CD14-positive monocyte (primary cell): ENCODE results near the gene CCDC122. TPM values are rescaled to one million over a fixed set of nuclear protein-coding genes. Genes with fewer than 3 reads are reported as not detected.

Experiments used
- DNase-seq, 3 donors: peaks; one replicate each; pipeline ENCODE4 v3.0.0-alpha.2; 2011 to 2022
- H2AFZ ChIP-seq: 2 replicates; pipeline ENCODE4 v1.6.0; 2012; ENCODE audit warnings: mild to moderate bottlenecking, low read depth, low read length, inconsistent platforms; ENCODE audit not compliant: insufficient read depth, poor library complexity, severe bottlenecking
- H3K27ac ChIP-seq, 2 donors: 1 replicate in 1 of 2; 2 replicates in 1 of 2; pipeline ENCODE4 v1.5.1; 2012 to 2013; ENCODE audit warnings: low read length in 2 of 2, control low read depth in 1 of 2, inconsistent platforms in 1 of 2, low read depth in 1 of 2, mild to moderate bottlenecking in 1 of 2
- H3K27me3 ChIP-seq, 2 donors: one replicate each; pipeline versions ENCODE4 v1.6.0 to v1.6.1; 2011 to 2013; ENCODE audit warnings: low read length in 2 of 2; ENCODE audit not compliant: control insufficient read depth in 2 of 2, insufficient read depth in 2 of 2
- H3K36me3 ChIP-seq, 2 donors: replicated peaks in 1 of 2; 1 replicate in 1 of 2; 2 replicates in 1 of 2; pipeline versions ENCODE4 v1.5.1 to v1.6.1; 2012 to 2013; ENCODE audit warnings: low read length in 2 of 2, control low read depth in 1 of 2, inconsistent platforms in 1 of 2, mild to moderate bottlenecking in 1 of 2; ENCODE audit not compliant: insufficient read depth in 2 of 2, control insufficient read depth in 1 of 2
- H3K4me1 ChIP-seq, 2 donors: 1 replicate in 1 of 2; 2 replicates in 1 of 2; pipeline versions ENCODE4 v1.5.1 to v1.6.1; 2012 to 2013; ENCODE audit warnings: low read length in 2 of 2, control low read depth in 1 of 2, inconsistent platforms in 1 of 2, mild to moderate bottlenecking in 1 of 2, moderate library complexity in 1 of 2; ENCODE audit not compliant: insufficient read depth in 2 of 2, control insufficient read depth in 1 of 2
- H3K4me2 ChIP-seq: replicated peaks from 2 replicates; pipeline ENCODE3; 2012; ENCODE audit warnings: low read length, moderate library complexity, mild to moderate bottlenecking; ENCODE audit not compliant: poor library complexity, severe bottlenecking; ENCODE audit errors: extremely low read depth
- H3K4me3 ChIP-seq, 3 experiments: fragments of 200-600 bp in 1 of 3; sonication (generic) in 1 of 3; replicated peaks in 1 of 3; 1 replicate in 2 of 3; 2 replicates in 1 of 3; pipeline ENCODE4 v1.5.1; 2011 to 2013; ENCODE audit warnings: low read length in 3 of 3, mild to moderate bottlenecking in 3 of 3, control low read depth in 2 of 3, low read depth in 2 of 3, inconsistent platforms in 1 of 3, moderate library complexity in 1 of 3
- H3K79me2 ChIP-seq: 2 replicates; pipeline ENCODE4 v1.6.0; 2012; ENCODE audit warnings: mild to moderate bottlenecking, control low read depth, inconsistent platforms, low read length, moderate library complexity; ENCODE audit not compliant: insufficient read depth
- H3K9ac ChIP-seq: 2 replicates; pipeline ENCODE4 v1.6.0; 2017; ENCODE audit warnings: low read length, mild to moderate bottlenecking; ENCODE audit not compliant: insufficient read depth, poor library complexity, severe bottlenecking
- H3K9me3 ChIP-seq, 2 donors: replicated peaks in 1 of 2; 1 replicate in 1 of 2; 2 replicates in 1 of 2; pipeline versions ENCODE4 v1.5.1 to v1.6.1; 2012 to 2013; ENCODE audit warnings: low read length in 2 of 2, control low read depth in 1 of 2; ENCODE audit not compliant: control insufficient read depth in 1 of 2, insufficient read depth in 1 of 2
- H4K20me1 ChIP-seq: 2 replicates; pipeline ENCODE4 v1.6.0; 2012; ENCODE audit warnings: mild to moderate bottlenecking, low read length, control low read depth, moderate library complexity; ENCODE audit not compliant: insufficient read depth
- H3K27ac Mint-ChIP-seq, 7 donors: one replicate each; pipeline ENCODE4 v1.8.0; 2020; ENCODE audit warnings: mild to moderate bottlenecking in 7 of 7, mixed read lengths in 7 of 7, moderate library complexity in 6 of 7, inconsistent platforms in 2 of 7
- H3K27me3 Mint-ChIP-seq, 3 donors: one replicate each; pipeline ENCODE4 v1.8.0; 2021 to 2022; ENCODE audit warnings: low read depth in 3 of 3, mild to moderate bottlenecking in 3 of 3, mixed read lengths in 3 of 3, moderate library complexity in 3 of 3, inconsistent platforms in 1 of 3
- H3K36me3 Mint-ChIP-seq, 2 donors: one replicate each; pipeline ENCODE4 v1.8.0; 2020; ENCODE audit warnings: mixed read lengths in 2 of 2, inconsistent platforms in 1 of 2, mild to moderate bottlenecking in 1 of 2
- H3K4me1 Mint-ChIP-seq: one replicate; pipeline ENCODE4 v1.8.0; 2020; ENCODE audit warnings: mild to moderate bottlenecking, mixed read lengths
- H3K4me3 Mint-ChIP-seq, 2 donors: one replicate each; pipeline ENCODE4 v1.8.0; 2020; ENCODE audit warnings: mild to moderate bottlenecking in 2 of 2, mixed read lengths in 2 of 2, moderate library complexity in 1 of 2
- H3K9me3 Mint-ChIP-seq, 7 donors: one replicate each; pipeline ENCODE4 v1.8.0; 2020 to 2022; ENCODE audit warnings: mixed read lengths in 7 of 7, mild to moderate bottlenecking in 6 of 7, moderate library complexity in 6 of 7, inconsistent platforms in 2 of 7
- CTCF ChIP-seq: fragments of 200-600 bp; IDR thresholded peaks from one replicate; pipeline ENCODE4 v1.8.0; 2022; ENCODE audit warnings: antibody characterized with exemption, mild to moderate bottlenecking
- WGBS: methylation state at CpG from one replicate; pipeline ENCODE4 v1.1.5; 2013; ENCODE audit warnings: missing lambda C conversion rate; ENCODE audit not compliant: insufficient coverage; 5-methylcytosine and 5-hydroxymethylcytosine counted together
- intact Hi-C, 2 donors: fragments of 100-400 bp; cut with micrococcal nuclease; formaldehyde crosslinking; loops; one replicate each; pipeline versions ENCODE4 v1.15.0 to v1.15.1; 2023
- polyA plus RNA-seq, 3 donors: library from polyadenylated mRNA; depleted of rRNA in 1 of 3; unstranded in 2 of 3; stranded (reverse) in 1 of 3; fragments of 300-500 nt in 2 of 3; fragments of >200 nt in 1 of 3; fragmentation: Illumina TruSeq in 2 of 3; gene quantifications; 1 replicate in 2 of 3; 2 replicates in 1 of 3; pipeline ENCODE4 v1.2.3, GENCODE V29; 2012 to 2021

CCDC122 gene
- polyA plus RNA-seq, 3 donors = 0.16 to 8.0 (median 0.52) TPM

- H3K36me3 Mint-ChIP-seq = peaks cover 36 to 39% of the 10 kb centered on the region in 2 donors
- Histone ChIP-seq H3K4me2 (no peak overlapping the region), H3K36me3 (peaks cover 7 to 40% of the 10 kb centered on the region in 2 donors), H3K27ac (no peak overlapping the region), H3K9ac (no peak overlapping the region), H2AFZ (no peak overlapping the region), H3K4me1 (peaks cover 11 to 14% of the 10 kb centered on the region in 2 donors), H3K27me3 (no peaks in the 10 kb centered on the region), H3K9me3 (no peaks in the 10 kb centered on the region), H3K4me3 (no peak overlapping the region), H4K20me1 (no peaks in the 10 kb centered on the region), H3K79me2 (no peaks in the 10 kb centered on the region)
- H3K9me3 Mint-ChIP-seq = peaks cover 0 to 2% (median 0%) of the 10 kb centered on the region in 7 donors
- peaks cover 18% of the 10 kb centered on the region for H3K4me1 Mint-ChIP-seq
- no CpG with 5 or more reads among the region's 3 CpGs for WGBS
- H3K4me3 Mint-ChIP-seq = no peak overlapping the region
- intact Hi-C loops = loop anchor here in 1 of 2 donors (5.0 kb wide), 2 partner anchors 259 to 694 kb away; partner anchors contain the start of gene TSC22D1
- no peak for TF ChIP-seq CTCF
- H3K27ac Mint-ChIP-seq = no peak overlapping the region
- H3K27me3 Mint-ChIP-seq = peaks cover 2 to 6% (median 5%) of the 10 kb centered on the region in 3 donors
- DNase-seq = no peak
Observed at GRCh38 chr13:43883631-43884030, 4.1 kb upstream of the CCDC122 start.

GRCh38 chr13:43881580-43881979, 2.0 kb upstream of the CCDC122 start:
- H4K20me1 ChIP-seq = no peaks in the 10 kb centered on the region
- no peaks in the 10 kb centered on the region for H3K27me3 ChIP-seq
- H3K4me1 ChIP-seq = peaks cover 24 to 27% of the 10 kb centered on the region in 2 donors
- Mint-ChIP-seq H3K4me3 (peak overlapping the region in 1 of 2 donors; percentile 4), H3K27me3 (peaks cover 2 to 6% (median 5%) of the 10 kb centered on the region in 3 donors), H3K27ac (no peak overlapping the region), H3K9me3 (peaks cover 0 to 2% (median 0%) of the 10 kb centered on the region in 7 donors), H3K4me1 (peaks cover 31% of the 10 kb centered on the region), H3K36me3 (peaks cover 34 to 37% of the 10 kb centered on the region in 2 donors)
- DNase-seq = no peak
- H3K4me2 ChIP-seq = no peak overlapping the region
- no peaks in the 10 kb centered on the region for H3K9me3 ChIP-seq
- H3K79me2 ChIP-seq = no peaks in the 10 kb centered on the region
- peaks cover 7 to 38% of the 10 kb centered on the region in 2 donors for H3K36me3 ChIP-seq
- no peak overlapping the region for H2AFZ ChIP-seq
- no peak for TF ChIP-seq CTCF
- no peak overlapping the region for H3K4me3 ChIP-seq
- no peak overlapping the region for H3K9ac ChIP-seq
- intact Hi-C loops = loop anchor here in 1 of 2 donors (5.0 kb wide), 2 partner anchors 261 to 696 kb away; partner anchors contain the start of gene TSC22D1
- H3K27ac ChIP-seq = no peak overlapping the region
